Activated CD4-positive, alpha-beta T cell treated with anti-CD3 and anti-CD28 coated beads, Interleukin-2, amount 10 ng/mL, durations not matched to agents 24 days and 14 days (primary cell): Measurements from ENCODE around the gene PCDHGC3. TPM values are rescaled to one million over a fixed set of nuclear protein-coding genes. Genes with fewer than 3 reads are reported as not detected.

ENCODE experiments used
- total RNA-seq: library from RNA; stranded (reverse); gene quantifications from 2 replicates; pipeline ENCODE4 v1.2.3, GENCODE V29; 2022

PCDHGC3 gene
- total RNA-seq, 1 donor from 2014 or later: 0.58 TPM

Other genes starting within 250 kb of the PCDHGC3 start
- not detected in 2 replicates for gene PCDHB15, start 230.6 kb upstream of the PCDHGC3 start, total RNA-seq
- 0.14 and 0.23 TPM in 2 replicates for gene SLC25A2, start 171.9 kb upstream of the PCDHGC3 start, total RNA-seq
- 71.5 and 75.0 TPM in 2 replicates for gene TAF7, start 155.2 kb upstream of the PCDHGC3 start, total RNA-seq
- 0.07 and 0.09 TPM in 2 replicates for gene PCDHGA1, start 145.5 kb upstream of the PCDHGC3 start, total RNA-seq
- 0.07 and 0.12 TPM in 2 replicates for gene PCDHGA2, start 137.2 kb upstream of the PCDHGC3 start, total RNA-seq
- gene PCDHGA3, start 132.1 kb upstream of the PCDHGC3 start, total RNA-seq: 0.14 and 0.19 TPM in 2 replicates
- gene PCDHGB1, start 125.9 kb upstream of the PCDHGC3 start, total RNA-seq: 0.14 and 0.19 TPM in 2 replicates
- 0.33 and 0.37 TPM in 2 replicates for gene PCDHGA4, start 120.9 kb upstream of the PCDHGC3 start, total RNA-seq
- 0.63 and 0.97 TPM in 2 replicates for gene PCDHGB2, start 116.0 kb upstream of the PCDHGC3 start, total RNA-seq
- 0.19 and 0.51 TPM in 2 replicates for gene PCDHGA5, start 111.8 kb upstream of the PCDHGC3 start, total RNA-seq
- gene PCDHGB3, start 105.7 kb upstream of the PCDHGC3 start, total RNA-seq: 0.40 and 0.49 TPM in 2 replicates
- gene PCDHGA6, start 102.1 kb upstream of the PCDHGC3 start, total RNA-seq: 0.31 and 0.54 TPM in 2 replicates
- 0.05 and 0.23 TPM in 2 replicates for gene PCDHGA7, start 93.2 kb upstream of the PCDHGC3 start, total RNA-seq
- 0.21 TPM in 2 replicates for gene PCDHGB4, start 88.3 kb upstream of the PCDHGC3 start, total RNA-seq
- gene PCDHGA8, start 83.3 kb upstream of the PCDHGC3 start, total RNA-seq: 0.02 and 0.09 TPM in 2 replicates
- gene PCDHGB5, start 78.0 kb upstream of the PCDHGC3 start, total RNA-seq: 0.43 and 0.47 TPM in 2 replicates
- gene PCDHGA9, start 73.2 kb upstream of the PCDHGC3 start, total RNA-seq: 0.33 and 0.44 TPM in 2 replicates
- 0.09 and 0.14 TPM in 2 replicates for gene PCDHGB6, start 67.9 kb upstream of the PCDHGC3 start, total RNA-seq
- 0.07 and 0.21 TPM in 2 replicates for gene PCDHGA10, start 63.0 kb upstream of the PCDHGC3 start, total RNA-seq
- gene PCDHGB7, start 58.3 kb upstream of the PCDHGC3 start, total RNA-seq: 0.12 and 0.17 TPM in 2 replicates
- 0.23 and 0.31 TPM in 2 replicates for gene PCDHGA11, start 54.9 kb upstream of the PCDHGC3 start, total RNA-seq
- gene PCDHGA12, start 45.5 kb upstream of the PCDHGC3 start, total RNA-seq: 0.12 and 0.16 TPM in 2 replicates
- not detected in 2 replicates for gene PCDHGC4, start 9.1 kb downstream of the PCDHGC3 start, total RNA-seq
- gene PCDHGC5, start 13.1 kb downstream of the PCDHGC3 start, total RNA-seq: not detected in 2 replicates
- 225 and 232 TPM in 2 replicates for gene DIAPH1, start 143.0 kb downstream of the PCDHGC3 start, total RNA-seq
- gene HDAC3, start 160.9 kb downstream of the PCDHGC3 start, total RNA-seq: 88.1 and 92.3 TPM in 2 replicates
- 24.1 TPM in 2 replicates for gene RELL2, start 161.0 kb downstream of the PCDHGC3 start, total RNA-seq
- gene FCHSD1, start 175.5 kb downstream of the PCDHGC3 start, total RNA-seq: 33.1 and 34.5 TPM in 2 replicates
- 9.2 and 10.9 TPM in 2 replicates for gene ARAP3, start 206.3 kb downstream of the PCDHGC3 start, total RNA-seq